H9 (cell line): ENCODE data around the gene HLA-DQB2. TPM values are rescaled to one million over a fixed set of nuclear protein-coding genes. Genes with fewer than 3 reads are reported as not detected.

Experiments
- DNase-seq: peaks from one replicate; pipeline ENCODE4 v3.0.0-alpha.2; 2017
- H2AFZ ChIP-seq: one replicate; pipeline ENCODE4 v1.6.1; 2013; ENCODE audit warnings: mild to moderate bottlenecking, low read length, control low read depth, moderate library complexity
- H2AK5ac ChIP-seq: 2 replicates; pipeline ENCODE4 v1.6.1; 2013; ENCODE audit warnings: low read length, control low read depth, mixed read lengths; ENCODE audit not compliant: insufficient read length
- H2BK120ac ChIP-seq: one replicate; pipeline ENCODE4 v1.6.1; 2013; ENCODE audit warnings: low read depth, mild to moderate bottlenecking, low read length, control low read depth, inconsistent platforms; ENCODE audit not compliant: poor library complexity, severe bottlenecking
- H2BK12ac ChIP-seq: 2 replicates; pipeline ENCODE4 v1.6.1; 2013; ENCODE audit warnings: low read length, control low read depth, mixed read lengths, low read depth; ENCODE audit not compliant: insufficient read length
- H2BK15ac ChIP-seq: 2 replicates; pipeline ENCODE4 v1.6.1; 2013; ENCODE audit warnings: low read depth, low read length, control low read depth
- H2BK20ac ChIP-seq: one replicate; pipeline ENCODE4 v1.6.1; 2013; ENCODE audit warnings: low read depth, mild to moderate bottlenecking, low read length, control low read depth, inconsistent platforms; ENCODE audit not compliant: poor library complexity, severe bottlenecking
- H2BK5ac ChIP-seq: 2 replicates; pipeline ENCODE4 v1.6.1; 2013; ENCODE audit warnings: low read length, control low read depth, mixed read lengths; ENCODE audit not compliant: insufficient read length
- H3K14ac ChIP-seq: 2 replicates; pipeline ENCODE4 v1.6.1; 2013; ENCODE audit warnings: low read length, control low read depth; ENCODE audit not compliant: insufficient read depth
- H3K18ac ChIP-seq: 2 replicates; pipeline ENCODE4 v1.6.1; 2013; ENCODE audit warnings: low read depth, mild to moderate bottlenecking, mixed read lengths, low read length, control low read depth; ENCODE audit not compliant: insufficient read length
- H3K23ac ChIP-seq: 2 replicates; pipeline ENCODE4 v1.6.1; 2013; ENCODE audit warnings: low read length, control low read depth, mixed read lengths, low read depth; ENCODE audit not compliant: insufficient read length
- H3K23me2 ChIP-seq: 2 replicates; pipeline ENCODE4 v1.6.1; 2013; ENCODE audit warnings: low read depth, mild to moderate bottlenecking, mixed read lengths, low read length, control low read depth; ENCODE audit not compliant: insufficient read length, poor library complexity, severe bottlenecking
- H3K27ac ChIP-seq: 2 replicates; pipeline ENCODE4 v1.5.1; 2013; ENCODE audit warnings: low read length, control low read depth, mixed read lengths, low read depth; ENCODE audit not compliant: insufficient read length
- H3K27me3 ChIP-seq: 2 replicates; pipeline ENCODE4 v1.6.1; 2013; ENCODE audit warnings: low read length, control low read depth, inconsistent platforms; ENCODE audit not compliant: insufficient read depth
- H3K4ac ChIP-seq: 2 replicates; pipeline ENCODE4 v1.6.1; 2013; ENCODE audit warnings: low read depth, mild to moderate bottlenecking, control low read depth, inconsistent platforms, low read length, moderate library complexity
- H3K4me1 ChIP-seq: 2 replicates; pipeline ENCODE4 v1.6.1; 2013; ENCODE audit warnings: low read length, control low read depth, inconsistent platforms; ENCODE audit not compliant: insufficient read depth
- H3K4me2 ChIP-seq: 2 replicates; pipeline ENCODE4 v1.6.1; 2013; ENCODE audit warnings: low read length, control low read depth, mixed read lengths; ENCODE audit not compliant: insufficient read length, insufficient read depth
- H3K56ac ChIP-seq: 2 replicates; pipeline ENCODE4 v1.6.1; 2013; ENCODE audit warnings: low read depth, mild to moderate bottlenecking, mixed read lengths, low read length, control low read depth; ENCODE audit not compliant: insufficient read length
- H3K79me1 ChIP-seq: 2 replicates; pipeline ENCODE4 v1.6.1; 2013; ENCODE audit warnings: low read depth, mild to moderate bottlenecking, moderate library complexity, low read length, control low read depth, inconsistent platforms; ENCODE audit not compliant: insufficient read depth, poor library complexity, severe bottlenecking
- H3K79me2 ChIP-seq: 2 replicates; pipeline ENCODE4 v1.6.1; 2013; ENCODE audit warnings: low read length, control low read depth, inconsistent platforms; ENCODE audit not compliant: insufficient read depth
- H3K9ac ChIP-seq: 2 replicates; pipeline ENCODE4 v1.6.1; 2013; ENCODE audit warnings: low read length, control low read depth, mixed read lengths; ENCODE audit not compliant: insufficient read length; ENCODE audit errors: extremely low read depth
- H3K9me3 ChIP-seq: one replicate; pipeline ENCODE4 v1.6.1; 2013; ENCODE audit warnings: low read depth, low read length, inconsistent platforms; ENCODE audit not compliant: control insufficient read depth
- H3T11ph ChIP-seq: one replicate; pipeline ENCODE4 v1.6.1; 2013; ENCODE audit warnings: mild to moderate bottlenecking, low read length, control low read depth, inconsistent platforms
- H4K20me1 ChIP-seq: one replicate; pipeline ENCODE4 v1.6.1; 2013; ENCODE audit not compliant: control insufficient read depth, insufficient read length, insufficient read depth
- H4K5ac ChIP-seq: 2 replicates; pipeline ENCODE4 v1.6.1; 2013; ENCODE audit warnings: low read depth, mild to moderate bottlenecking, mixed read lengths, low read length, control low read depth; ENCODE audit not compliant: insufficient read length
- H4K8ac ChIP-seq: replicated peaks from 2 replicates; pipeline ENCODE4 v1.6.1; 2013; ENCODE audit warnings: low read length, control low read depth, mixed read lengths, low read depth; ENCODE audit not compliant: insufficient read length
- H4K91ac ChIP-seq: 2 replicates; pipeline ENCODE4 v1.6.1; 2013; ENCODE audit warnings: low read depth, mild to moderate bottlenecking, moderate library complexity, mixed read lengths, low read length, control low read depth; ENCODE audit not compliant: insufficient read length
- H3K27ac Mint-ChIP-seq, 3 experiments: 2 replicates in 2 of 3; 3 replicates in 1 of 3; pipeline ENCODE4 v1.8.0; 2020 to 2021; ENCODE audit warnings: mixed read lengths in 3 of 3, mild to moderate bottlenecking in 1 of 3, moderate library complexity in 1 of 3
- H3K27me3 Mint-ChIP-seq: 2 replicates; pipeline ENCODE4 v1.8.0; 2021; ENCODE audit warnings: low read depth, mild to moderate bottlenecking, moderate library complexity, mixed read lengths
- H3K36me3 Mint-ChIP-seq, 3 experiments: 2 replicates in 2 of 3; 3 replicates in 1 of 3; pipeline ENCODE4 v1.8.0; 2020 to 2021; ENCODE audit warnings: low read depth in 3 of 3, mixed read lengths in 3 of 3; ENCODE audit not compliant: insufficient read depth in 1 of 3
- H3K4me1 Mint-ChIP-seq, 2 experiments: 2 replicates each; pipeline ENCODE4 v1.8.0; 2020; ENCODE audit warnings: mixed read lengths in 2 of 2
- H3K4me3 Mint-ChIP-seq, 2 experiments: 2 replicates in 1 of 2; 3 replicates in 1 of 2; pipeline ENCODE4 v1.8.0; 2020 to 2021; ENCODE audit warnings: mild to moderate bottlenecking in 2 of 2, mixed read lengths in 2 of 2, moderate library complexity in 1 of 2
- H3K9me3 Mint-ChIP-seq, 2 experiments: 2 replicates in 1 of 2; 3 replicates in 1 of 2; pipeline ENCODE4 v1.8.0; 2020; ENCODE audit warnings: mild to moderate bottlenecking in 2 of 2, mixed read lengths in 2 of 2, moderate library complexity in 1 of 2
- WGBS: extraction: QIAGEN DNeasy Blood & Tissue Kit; methylation state at CpG from one replicate; pipeline ENCODE4 v1.1.7; 2013; ENCODE audit warnings: missing lambda C conversion rate, low lambda C conversion rate, mixed read lengths; ENCODE audit not compliant: insufficient read length; ENCODE audit errors: extremely low coverage; 5-methylcytosine and 5-hydroxymethylcytosine counted together
- total RNA-seq: library from RNA; stranded (reverse); gene quantifications from 2 replicates; pipeline ENCODE4 v1.2.1, GENCODE V29; 2021
- TF ChIP-seq, protein P1 (sequence below): fragments of 200-600 bp; sonication (generic); conservative IDR thresholded peaks from 3 replicates; pipeline ENCODE4 v1.8.0; 2021; ENCODE audit warnings: antibody characterized with exemption, mild to moderate bottlenecking

HLA-DQB2 gene
- total RNA-seq, 1 experiment from 2014 or later = not detected

DNA sequence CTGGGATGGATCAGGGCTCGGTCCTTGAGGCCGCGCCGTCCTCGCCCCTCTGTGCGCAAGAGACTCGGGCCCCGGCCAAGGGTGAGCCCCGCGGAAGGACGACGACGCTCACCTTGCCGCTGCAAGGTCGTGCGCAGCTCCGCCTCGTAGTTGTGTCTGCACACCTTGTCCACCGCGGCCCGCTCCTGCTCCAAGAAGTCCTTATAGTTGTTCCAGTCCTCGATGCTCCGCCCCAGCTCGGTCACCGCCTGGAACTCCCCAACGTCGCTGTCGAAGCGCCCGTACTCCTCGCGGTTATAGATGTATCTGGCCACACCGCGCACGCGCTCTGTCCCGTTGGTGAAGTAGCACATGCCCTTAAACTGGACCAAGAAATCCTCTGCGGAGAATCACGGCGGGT lies 1.8 kb downstream of the HLA-DQB2 start:
- Mint-ChIP-seq H3K27me3 (peaks cover 7% of the 10 kb centered on the region), H3K9me3 (no peaks in the 10 kb centered on the region), H3K4me1 (peaks cover 12 to 15% of the 10 kb centered on the region in 2 experiments; a peak in 3 of 4 replicates), H3K36me3 (no peaks in the 10 kb centered on the region; a peak in 1 of 7 replicates), H3K27ac (no peak overlapping the region), H3K4me3 (no peak overlapping the region; a peak in 1 of 5 replicates)
- no peak overlapping the region for H3K23ac ChIP-seq
- no peak overlapping the region for H3K56ac ChIP-seq
- no peak overlapping the region for H2AK5ac ChIP-seq
- H3K79me1 ChIP-seq = no peaks in the 10 kb centered on the region
- TF ChIP-seq, protein P1, sequence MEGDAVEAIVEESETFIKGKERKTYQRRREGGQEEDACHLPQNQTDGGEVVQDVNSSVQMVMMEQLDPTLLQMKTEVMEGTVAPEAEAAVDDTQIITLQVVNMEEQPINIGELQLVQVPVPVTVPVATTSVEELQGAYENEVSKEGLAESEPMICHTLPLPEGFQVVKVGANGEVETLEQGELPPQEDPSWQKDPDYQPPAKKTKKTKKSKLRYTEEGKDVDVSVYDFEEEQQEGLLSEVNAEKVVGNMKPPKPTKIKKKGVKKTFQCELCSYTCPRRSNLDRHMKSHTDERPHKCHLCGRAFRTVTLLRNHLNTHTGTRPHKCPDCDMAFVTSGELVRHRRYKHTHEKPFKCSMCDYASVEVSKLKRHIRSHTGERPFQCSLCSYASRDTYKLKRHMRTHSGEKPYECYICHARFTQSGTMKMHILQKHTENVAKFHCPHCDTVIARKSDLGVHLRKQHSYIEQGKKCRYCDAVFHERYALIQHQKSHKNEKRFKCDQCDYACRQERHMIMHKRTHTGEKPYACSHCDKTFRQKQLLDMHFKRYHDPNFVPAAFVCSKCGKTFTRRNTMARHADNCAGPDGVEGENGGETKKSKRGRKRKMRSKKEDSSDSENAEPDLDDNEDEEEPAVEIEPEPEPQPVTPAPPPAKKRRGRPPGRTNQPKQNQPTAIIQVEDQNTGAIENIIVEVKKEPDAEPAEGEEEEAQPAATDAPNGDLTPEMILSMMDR = no peak
- no peak overlapping the region for H3K4ac ChIP-seq
- no peak overlapping the region for H4K5ac ChIP-seq
- no peak overlapping the region for H2BK12ac ChIP-seq
- no peaks in the 10 kb centered on the region for H3K27me3 ChIP-seq
- H3K23me2 ChIP-seq = no peaks in the 10 kb centered on the region
- WGBS = no CpG with 5 or more reads among the region's 40 CpGs
- no peak overlapping the region for H4K8ac ChIP-seq
- no peak overlapping the region for H2BK20ac ChIP-seq
- no peak overlapping the region for H3K27ac ChIP-seq
- no peak overlapping the region for H3K9ac ChIP-seq
- no peak overlapping the region for H3T11ph ChIP-seq
- H2BK15ac ChIP-seq = no peak overlapping the region
- no peak overlapping the region for H2BK120ac ChIP-seq
- no peak overlapping the region for H2BK5ac ChIP-seq
- no peaks in the 10 kb centered on the region for H3K79me2 ChIP-seq
- no peak for DNase-seq
- H3K18ac ChIP-seq = no peak overlapping the region
- no peaks in the 10 kb centered on the region for H4K20me1 ChIP-seq
- H3K4me1 ChIP-seq = no peaks in the 10 kb centered on the region
- H2AFZ ChIP-seq = no peak overlapping the region
- H3K9me3 ChIP-seq = no peaks in the 10 kb centered on the region
- no peak overlapping the region for H3K4me2 ChIP-seq
- H3K14ac ChIP-seq = no peak overlapping the region
- H4K91ac ChIP-seq = no peak overlapping the region
